Germinal center (tissue), 1 donor: Measurements from ENCODE around the gene INVS.

Experiments
- DNase-seq: peaks from one replicate; pipeline ENCODE4 v3.0.0; 2012; ENCODE audit warnings: mixed read lengths, low spot score

INVS gene

DNA sequence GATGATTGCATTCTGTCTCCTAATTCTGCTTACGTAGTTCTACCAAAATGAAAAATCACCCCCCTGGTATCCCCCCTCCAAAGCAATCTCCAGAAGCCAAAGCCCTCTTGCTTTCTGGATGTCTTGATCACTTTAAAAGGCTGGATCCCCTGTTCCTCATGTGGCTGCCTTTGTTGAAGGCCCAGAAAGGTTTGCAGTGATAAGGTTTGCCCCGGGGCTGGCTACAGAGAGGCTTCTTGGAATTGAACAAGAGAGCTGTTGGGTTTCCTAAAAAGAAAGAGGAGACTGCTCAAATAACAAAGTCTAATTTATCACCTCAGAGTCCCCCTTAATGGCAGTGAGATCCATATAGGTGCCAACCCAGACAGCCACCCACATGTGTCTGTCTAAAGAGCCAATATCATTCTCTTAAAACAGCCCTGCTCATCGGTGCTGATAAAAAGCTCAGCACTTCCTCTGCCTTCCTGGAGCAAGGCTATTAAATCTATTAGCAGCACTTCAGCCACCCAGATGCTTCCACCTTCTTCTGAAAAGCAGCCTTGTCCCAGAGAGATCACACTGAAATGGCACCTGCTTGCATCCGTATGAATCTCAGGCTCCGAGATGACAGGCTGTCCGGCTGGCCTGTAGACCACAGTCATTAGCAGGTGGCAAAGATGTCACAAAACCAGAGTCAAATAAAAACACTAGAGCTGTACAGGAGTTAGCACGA is 182.8 kb downstream of the INVS start:
- no peak for DNase-seq

DNA sequence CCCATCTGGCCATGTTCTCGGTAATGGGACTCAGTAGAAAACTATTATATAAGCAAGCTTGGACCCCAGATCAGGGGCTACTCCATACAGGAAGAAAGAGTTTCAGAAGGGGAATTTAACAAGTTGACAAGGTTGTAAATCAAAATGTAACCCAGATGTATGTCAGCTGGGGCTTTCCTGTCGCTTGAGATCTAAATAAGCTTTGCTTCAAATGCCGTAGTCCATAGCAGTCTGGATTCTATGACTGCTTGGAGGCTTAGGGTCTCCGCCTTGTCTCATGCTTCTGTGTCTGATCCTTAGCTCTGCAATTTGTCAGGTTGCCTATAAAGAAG is 183.3 kb downstream of the INVS start:
- no peak for DNase-seq

DNA sequence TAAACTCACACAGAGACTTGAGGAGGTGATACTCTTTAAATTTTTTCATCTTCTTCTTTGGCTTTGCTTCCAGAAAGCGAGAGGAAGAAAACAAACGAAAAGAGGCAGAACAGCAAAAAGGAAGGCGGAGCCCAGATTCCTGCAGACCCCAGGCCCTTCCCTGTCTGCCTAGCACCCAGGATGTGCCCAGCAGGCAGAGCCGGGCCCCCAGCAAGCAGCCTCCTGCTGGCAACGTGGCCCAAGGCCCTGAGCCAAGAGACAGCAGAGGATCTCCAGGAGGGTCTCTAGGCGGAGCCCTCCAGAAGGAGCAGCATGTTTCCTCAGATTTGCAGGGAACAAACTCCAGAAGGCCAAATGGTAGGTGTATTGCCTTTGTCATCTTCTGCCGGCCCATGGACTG is 185.2 kb downstream of the INVS start:
- no peak for DNase-seq

- no peak for DNase-seq
Observed at GRCh38 chr9:100285080-100285479, 186.0 kb downstream of the INVS start.

DNA sequence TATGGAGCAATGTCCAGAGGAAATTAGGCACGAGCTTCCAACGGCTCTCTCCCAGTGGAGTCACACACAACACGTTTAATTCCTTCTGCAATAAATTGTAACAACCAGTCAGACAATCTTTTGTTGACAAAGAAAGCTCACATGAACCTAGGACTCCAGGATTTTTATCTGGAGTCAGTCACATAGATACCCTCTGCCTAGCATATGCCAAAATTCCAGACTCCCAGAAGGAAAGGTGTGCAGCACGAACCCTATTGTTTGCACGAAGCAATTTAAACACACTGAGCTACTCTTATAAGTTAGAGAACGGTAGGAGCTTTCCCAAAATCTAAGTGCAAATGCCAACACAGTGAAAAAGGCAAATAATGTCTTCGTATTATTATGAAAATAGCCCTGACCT is 186.6 kb downstream of the INVS start:
- DNase-seq, result no peak

DNA sequence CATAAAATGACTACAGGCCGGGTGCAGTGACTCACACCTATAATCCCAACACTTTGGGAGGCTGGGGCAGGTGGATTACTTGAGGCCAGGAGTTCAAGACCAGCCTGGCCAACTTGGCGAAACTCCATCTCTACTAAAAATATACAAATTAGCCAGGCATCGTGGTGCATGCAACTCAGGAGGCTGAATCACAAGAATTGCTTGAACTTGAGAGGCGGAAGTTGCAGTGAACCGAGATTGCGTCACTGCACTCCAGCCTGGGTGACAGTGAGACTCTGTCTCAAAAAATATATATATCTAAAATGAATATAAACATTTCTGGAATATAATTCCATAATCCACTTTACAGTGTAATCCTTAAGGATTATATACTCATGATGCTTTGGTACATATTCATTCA is 187.2 kb downstream of the INVS start:
- no peak for DNase-seq

DNA sequence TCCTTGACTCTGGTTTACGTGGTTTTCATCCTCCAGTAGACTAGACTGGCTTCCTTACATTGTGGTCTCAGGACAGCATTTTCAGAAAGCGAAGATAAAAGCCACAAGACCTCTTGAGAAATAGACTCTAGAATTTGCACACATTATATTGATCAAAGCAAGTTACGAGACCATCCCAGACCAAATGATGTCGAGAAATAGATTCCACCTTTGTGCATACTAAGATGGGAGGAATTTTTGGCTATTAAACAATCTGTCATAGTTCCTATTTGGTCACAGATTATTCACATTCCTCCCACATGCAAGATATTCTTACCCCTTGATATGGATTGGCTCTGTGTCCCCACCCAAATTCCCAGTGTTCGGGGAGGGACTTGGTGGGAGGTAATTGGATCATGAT is 188.1 kb downstream of the INVS start:
- DNase-seq, result no peak

DNA sequence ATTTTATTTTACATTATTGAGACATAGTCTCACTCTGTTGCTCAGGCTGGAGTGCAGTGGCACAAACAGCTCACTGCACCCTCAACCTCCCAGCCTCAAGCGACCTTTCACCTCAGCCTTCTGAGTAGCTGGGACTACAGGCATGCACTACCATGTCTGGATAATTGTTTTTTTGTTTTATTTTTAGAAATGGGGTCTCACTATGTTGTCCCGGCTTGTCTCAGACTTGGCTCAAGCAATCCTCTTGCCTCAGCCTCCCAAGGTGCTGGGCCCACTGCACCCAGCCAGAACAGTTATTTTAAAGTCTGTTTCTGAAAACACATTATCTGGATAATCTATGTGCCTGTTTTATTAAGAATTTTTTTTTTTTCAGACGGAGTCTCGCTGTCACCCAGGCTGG is 191.7 kb downstream of the INVS start:
- no peak for DNase-seq

DNA sequence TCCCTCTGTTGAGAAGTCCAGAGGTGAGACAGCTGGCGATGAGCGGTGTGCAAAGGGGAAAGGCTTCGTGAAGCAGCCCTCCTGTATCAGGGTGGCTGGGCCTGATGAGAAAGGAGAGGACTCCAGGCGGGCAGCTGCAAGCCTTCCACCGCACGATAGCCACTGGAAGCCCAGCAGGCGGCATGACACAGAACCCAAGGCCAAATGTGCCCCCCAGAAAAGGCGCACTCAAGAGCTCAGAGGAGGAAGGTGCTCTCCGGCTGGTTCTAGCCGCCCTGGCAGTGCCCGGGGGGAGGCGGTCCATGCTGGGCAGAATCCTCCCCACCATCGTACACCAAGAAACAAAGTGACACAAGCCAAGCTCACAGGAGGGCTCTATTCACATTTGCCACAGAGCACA is 193.4 kb downstream of the INVS start:
- DNase-seq, result no peak

- DNase-seq, result no peak
Observed at GRCh38 chr9:100294341-100294740, 195.3 kb downstream of the INVS start.

DNA sequence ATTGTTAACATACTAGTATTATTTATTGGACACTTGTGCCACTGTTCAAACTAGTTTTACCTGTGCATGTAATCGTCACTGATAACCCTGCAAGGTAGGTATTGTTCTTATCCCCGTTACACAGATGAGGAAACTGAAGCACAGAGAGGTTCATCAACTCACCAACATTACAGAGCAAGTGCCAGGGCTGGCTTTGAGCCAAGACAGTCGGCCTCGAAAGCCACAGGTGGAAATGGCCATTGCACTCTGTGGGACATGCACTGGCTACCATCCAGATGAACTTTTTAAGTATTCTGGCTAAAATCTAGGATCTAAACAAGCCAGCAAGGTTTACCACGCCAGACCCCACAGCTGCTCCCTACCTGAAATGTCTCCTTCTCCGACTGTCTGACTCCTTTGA is 195.8 kb downstream of the INVS start:
- no peak for DNase-seq

GRCh38 chr9:100295240-100295639 is 196.2 kb downstream of the INVS start:
- no peak for DNase-seq

DNA sequence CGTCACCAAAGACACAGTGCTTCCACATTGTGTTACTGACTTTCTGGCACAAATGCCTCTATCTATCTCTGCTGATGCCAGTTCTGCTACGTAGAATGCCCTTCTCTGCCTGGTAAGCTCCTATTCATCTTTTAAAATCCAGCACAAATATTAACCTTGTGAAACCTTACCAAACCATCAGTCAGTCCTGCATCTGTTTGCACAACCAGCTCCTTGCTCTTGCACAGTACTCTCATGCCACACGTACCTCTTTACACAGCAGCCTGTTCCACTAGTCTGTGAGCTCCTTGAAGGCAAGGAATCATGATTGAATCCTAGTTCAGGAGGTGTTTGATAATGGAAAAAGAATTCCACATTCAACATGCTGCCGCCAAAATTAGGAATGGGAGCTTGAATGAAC is 197.4 kb downstream of the INVS start:
- DNase-seq, result no peak

GRCh38 chr9:100298378-100298777 is 199.3 kb downstream of the INVS start:
- no peak for DNase-seq

DNA sequence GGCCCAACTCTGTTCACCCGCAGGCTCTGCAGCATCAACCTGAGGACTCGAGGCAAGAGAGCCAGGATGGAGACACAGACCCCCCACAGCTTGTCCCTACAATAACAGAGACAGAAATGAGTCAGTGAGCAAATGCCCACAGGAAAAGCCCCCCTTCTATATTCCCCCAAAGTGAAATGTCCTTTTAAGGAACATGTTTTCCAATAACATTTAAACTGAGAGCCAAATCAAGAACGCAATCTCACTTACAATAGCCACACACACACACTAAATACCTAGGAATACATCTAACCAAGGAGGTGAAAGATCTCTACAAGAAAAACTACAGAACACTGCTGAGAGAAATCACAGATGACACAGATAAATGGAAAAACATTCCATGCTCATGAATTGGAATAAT is 204.7 kb downstream of the INVS start:
- no peak for DNase-seq

- no peak for DNase-seq
Observed at GRCh38 chr9:100306283-100306682, 207.2 kb downstream of the INVS start.

DNA sequence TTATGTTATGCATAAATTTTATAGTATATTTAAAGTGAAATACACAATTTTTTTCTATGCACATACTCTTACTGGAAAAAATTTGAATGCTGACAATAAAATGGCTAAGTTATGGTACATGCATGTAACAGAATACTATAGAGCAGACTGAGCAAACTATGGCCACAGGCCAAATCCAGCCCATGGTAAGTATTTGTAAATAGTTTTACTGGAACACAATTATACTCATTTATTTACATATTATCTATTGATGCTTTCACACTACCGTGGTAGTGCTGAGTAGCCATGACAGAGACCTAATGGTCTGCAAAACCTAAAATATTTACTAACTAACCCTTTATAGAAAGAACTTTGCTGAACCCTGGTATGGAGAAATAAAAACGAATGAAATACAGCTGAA is 208.0 kb downstream of the INVS start:
- no peak for DNase-seq

- no peak for DNase-seq
Observed at GRCh38 chr9:100308965-100309564, 210.0 kb downstream of the INVS start.

- DNase-seq, result no peak
Observed at GRCh38 chr9:100309992-100310391, 210.9 kb downstream of the INVS start.

- no peak for DNase-seq
Observed at GRCh38 chr9:100315561-100315960, 216.5 kb downstream of the INVS start.

- no peak for DNase-seq
Observed at GRCh38 chr9:100317706-100318105, 218.7 kb downstream of the INVS start.

- DNase-seq, result peak; percentile 14
Observed at GRCh38 chr9:100322954-100323536, 224.0 kb downstream of the INVS start.

- DNase-seq, result peak; percentile 23
Observed at GRCh38 chr9:100324594-100325200, 225.7 kb downstream of the INVS start.
